WI38 (cell line): Measurements from ENCODE around the gene CYREN.

Experiments used
- H3K4me3 ChIP-seq: 2 replicates; pipeline ENCODE4 v1.5.1; 2011; ENCODE audit warnings: low read depth, mild to moderate bottlenecking, control low read depth, low read length
- TF ChIP-seq, protein P1 (sequence below): IDR thresholded peaks from 2 replicates; pipeline ENCODE4 v1.5.1; 2012; ENCODE audit warnings: low read depth, mild to moderate bottlenecking, control low read depth, low read length

The CYREN gene

DNA sequence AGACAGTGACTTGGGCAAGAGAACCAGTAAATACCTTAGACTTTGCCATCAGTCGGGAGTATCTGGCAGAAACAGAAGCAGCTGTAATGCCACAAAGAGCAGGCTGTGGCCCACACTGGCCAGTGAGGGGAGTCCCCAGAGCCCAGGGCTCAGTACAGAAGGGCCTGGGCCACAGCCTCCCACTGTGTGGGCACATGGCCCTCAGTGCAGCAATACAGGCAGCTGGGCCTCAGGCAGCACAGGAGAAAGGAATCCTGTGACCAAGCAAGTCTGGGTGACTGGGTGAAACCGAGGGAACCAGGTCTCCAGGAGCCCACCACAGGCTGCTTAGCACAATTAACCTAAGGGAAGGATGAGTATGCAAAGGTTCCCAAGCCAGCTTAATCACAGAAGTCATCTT lies 26.8 kb upstream of the CYREN start:
- TF ChIP-seq, protein P1, sequence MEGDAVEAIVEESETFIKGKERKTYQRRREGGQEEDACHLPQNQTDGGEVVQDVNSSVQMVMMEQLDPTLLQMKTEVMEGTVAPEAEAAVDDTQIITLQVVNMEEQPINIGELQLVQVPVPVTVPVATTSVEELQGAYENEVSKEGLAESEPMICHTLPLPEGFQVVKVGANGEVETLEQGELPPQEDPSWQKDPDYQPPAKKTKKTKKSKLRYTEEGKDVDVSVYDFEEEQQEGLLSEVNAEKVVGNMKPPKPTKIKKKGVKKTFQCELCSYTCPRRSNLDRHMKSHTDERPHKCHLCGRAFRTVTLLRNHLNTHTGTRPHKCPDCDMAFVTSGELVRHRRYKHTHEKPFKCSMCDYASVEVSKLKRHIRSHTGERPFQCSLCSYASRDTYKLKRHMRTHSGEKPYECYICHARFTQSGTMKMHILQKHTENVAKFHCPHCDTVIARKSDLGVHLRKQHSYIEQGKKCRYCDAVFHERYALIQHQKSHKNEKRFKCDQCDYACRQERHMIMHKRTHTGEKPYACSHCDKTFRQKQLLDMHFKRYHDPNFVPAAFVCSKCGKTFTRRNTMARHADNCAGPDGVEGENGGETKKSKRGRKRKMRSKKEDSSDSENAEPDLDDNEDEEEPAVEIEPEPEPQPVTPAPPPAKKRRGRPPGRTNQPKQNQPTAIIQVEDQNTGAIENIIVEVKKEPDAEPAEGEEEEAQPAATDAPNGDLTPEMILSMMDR, result no peak
- no peak overlapping the region for H3K4me3 ChIP-seq

DNA sequence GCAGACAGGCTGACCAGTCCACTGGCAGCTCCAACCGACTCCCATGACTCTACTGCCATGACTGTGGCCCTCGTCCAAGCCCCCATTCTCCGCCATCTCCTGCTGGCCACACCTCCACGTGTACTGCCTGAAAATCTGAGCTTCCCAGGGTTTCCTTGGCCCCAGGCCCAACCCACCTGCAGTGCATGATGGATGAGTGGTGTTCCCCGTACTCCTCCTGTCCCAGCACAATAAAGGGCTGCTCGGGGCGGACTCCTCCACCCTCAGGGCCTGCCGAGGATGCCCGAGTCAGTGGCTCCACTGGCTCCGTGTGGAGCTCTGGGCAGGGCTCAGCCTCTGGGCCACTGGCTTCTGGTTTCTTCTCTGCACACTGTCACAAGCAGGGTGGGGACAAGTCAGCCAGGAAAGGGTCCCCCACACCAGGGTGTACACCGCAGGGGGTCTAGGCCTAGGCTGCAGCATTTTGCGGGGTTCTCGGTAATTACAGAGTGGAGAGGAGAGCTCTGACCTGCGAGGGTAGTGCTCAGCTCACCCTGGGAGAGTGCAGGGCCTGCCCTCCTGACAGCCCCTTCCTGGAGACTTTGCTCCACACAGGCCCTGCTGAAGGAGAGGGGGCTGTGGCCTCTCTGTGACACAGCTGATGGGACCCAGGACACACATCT lies 25.6 kb upstream of the CYREN start:
- TF ChIP-seq, protein P1, result no peak
- no peak overlapping the region for H3K4me3 ChIP-seq

DNA sequence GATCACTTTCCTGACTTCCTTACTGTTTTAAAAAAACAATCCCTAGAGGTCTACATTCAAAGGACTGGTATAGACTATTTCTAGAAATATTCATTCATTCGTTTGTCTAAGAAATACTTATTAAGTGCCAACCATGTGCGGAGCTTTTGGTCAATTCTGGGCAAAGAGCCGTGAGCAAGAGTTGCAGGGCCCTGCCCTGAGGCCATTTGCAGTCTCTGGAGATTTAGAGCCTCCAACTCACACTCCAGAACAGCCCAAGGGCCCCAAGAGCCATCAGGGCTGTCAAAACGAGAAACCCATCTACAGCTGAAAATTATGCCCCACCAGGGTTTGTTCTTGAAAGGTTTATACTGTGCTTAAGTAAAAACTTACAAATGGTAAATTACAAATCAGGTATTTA lies 24.6 kb upstream of the CYREN start:
- H3K4me3 ChIP-seq, result no peak overlapping the region
- TF ChIP-seq, protein P1, result no peak

DNA sequence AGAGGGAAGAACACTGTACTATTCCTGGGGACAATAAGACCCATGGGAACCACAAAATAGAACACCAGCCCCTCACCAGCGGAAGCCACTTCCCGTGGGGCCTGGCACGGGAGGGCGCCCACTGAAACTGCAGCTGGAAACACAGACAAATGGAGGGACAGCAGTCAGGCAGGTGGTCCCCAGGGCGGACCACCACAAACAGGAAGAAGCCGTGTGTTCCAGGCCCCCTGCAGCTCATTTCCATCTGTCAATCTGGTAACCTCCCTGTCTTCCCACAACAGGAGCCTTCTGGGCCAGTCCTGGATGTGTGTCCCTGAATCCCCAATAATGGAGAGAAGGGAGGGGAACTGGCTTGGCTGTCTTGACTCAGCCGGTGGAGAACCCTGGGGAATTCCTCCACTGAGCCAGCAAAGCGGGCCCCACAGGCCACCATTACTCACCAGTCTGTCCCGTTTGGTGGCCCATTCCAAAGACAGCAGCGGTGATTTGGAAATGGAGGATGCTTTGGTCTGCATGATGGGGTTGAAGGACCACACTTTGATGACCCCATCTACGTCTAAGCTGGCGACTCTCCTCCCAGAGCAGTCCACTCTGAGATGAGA lies 24.1 kb upstream of the CYREN start:
- no peak overlapping the region for H3K4me3 ChIP-seq
- TF ChIP-seq, protein P1, result no peak

DNA sequence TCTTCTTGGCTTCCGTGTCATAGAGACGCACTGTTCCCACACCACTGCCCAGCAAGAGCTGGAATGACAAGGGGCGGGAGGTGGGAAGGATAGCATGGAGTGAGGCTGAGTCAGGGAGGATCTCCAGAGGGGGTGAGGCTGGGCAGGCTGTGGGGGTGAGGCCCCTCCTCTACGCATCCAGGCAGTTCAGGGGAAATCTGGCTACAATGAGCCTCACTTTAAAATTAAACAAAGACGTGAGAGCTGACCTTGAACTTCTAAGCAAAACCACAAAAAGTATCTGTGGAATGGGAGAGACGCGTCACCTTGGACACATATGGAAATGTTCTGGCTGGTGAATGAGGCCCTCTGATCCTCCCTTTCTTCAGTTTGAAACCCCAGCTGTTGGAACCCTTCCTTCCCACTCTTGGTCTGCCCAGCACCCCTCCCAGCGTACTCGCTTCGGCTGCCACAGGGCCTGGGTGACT lies 23.1 kb upstream of the CYREN start:
- H3K4me3 ChIP-seq, result no peak overlapping the region
- TF ChIP-seq, protein P1, result no peak

DNA sequence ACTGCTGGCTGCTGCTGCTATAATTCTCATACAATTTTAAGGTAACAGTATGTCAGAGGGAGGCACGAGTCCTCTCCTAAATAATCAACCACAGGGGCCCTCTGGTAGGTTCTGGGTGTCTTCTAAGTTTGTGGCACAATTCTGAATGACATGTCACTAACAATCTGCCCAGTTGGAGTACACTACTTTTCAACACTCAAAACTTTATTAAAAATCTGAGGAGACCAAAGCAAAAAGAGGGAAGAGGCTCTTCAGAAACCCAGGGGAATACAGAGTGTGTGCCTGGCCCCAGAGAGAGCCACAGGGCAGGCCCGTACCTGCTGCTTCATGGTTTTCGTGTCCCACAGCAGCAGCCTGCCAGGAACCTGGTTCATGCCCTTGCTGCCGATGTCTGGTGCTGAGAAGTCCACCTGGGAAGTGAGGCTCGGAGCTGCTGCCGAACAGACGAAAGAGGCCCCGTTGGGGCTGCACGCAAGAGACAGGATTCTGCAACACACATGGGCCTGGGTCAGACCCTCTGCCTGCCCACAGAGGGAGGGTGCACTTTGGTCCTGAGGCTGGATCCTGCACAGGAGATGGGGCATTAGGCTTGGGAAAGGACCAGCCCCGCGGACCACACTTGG lies 22.5 kb upstream of the CYREN start:
- TF ChIP-seq, protein P1, result no peak
- no peak overlapping the region for H3K4me3 ChIP-seq

DNA sequence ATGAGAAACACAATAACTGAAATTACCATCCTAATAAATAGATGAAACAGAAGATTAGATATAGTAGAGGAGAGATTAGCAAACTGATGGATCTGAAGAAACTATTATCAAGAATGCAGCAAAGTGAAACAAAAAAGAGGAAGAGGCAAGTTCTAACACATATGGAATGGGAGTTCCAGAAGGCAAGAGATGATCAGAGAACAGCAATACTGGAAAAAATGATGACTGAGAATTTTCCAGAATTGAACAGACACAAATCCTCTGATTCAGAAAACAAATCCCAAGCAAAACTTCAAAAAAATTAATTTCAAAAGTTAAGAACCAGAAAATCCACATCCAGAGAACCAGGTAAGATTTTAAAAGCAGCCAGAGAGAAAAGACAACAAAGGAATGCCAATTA lies 20.2 kb upstream of the CYREN start:
- TF ChIP-seq, protein P1, result no peak
- no peak overlapping the region for H3K4me3 ChIP-seq
